RWPE1 (cell line): ENCODE results near the gene DDX27.
A peak's percentile ranks its signal among the peaks of the same experiment; 100 is the strongest.
"Not testable (repeated sequence)": the region's sequence is repeated elsewhere in the genome, so short reads cannot be mapped to it uniquely, and the experiment has no call there.

Experiments used
- CTCF ChIA-PET: fragments of 350-600 bp; sonication (Branson Sonifier 250); formaldehyde crosslinking; extraction: SDS; loops from one replicate; lab custom pipeline; 2021; lab: Yijun Ruan, JAX
- POLR2A ChIA-PET: fragments of 400-600 bp; formaldehyde crosslinking; extraction: SDS; loops from one replicate; lab custom pipeline; 2020; ENCODE audit warnings: antibody characterized with exemption; ENCODE audit not compliant: low non-redundant PET; lab: Yijun Ruan, JAX
- DNase-seq: peaks from one replicate; pipeline ENCODE4 v3.0.0; 2012; ENCODE audit warnings: low spot score
- H3K27ac ChIP-seq: fragments of 450-650 bp; 2 replicates; pipeline ENCODE4 v1.5.1; 2017
- CTCF ChIP-seq: fragments of 450-650 bp; conservative IDR thresholded peaks from 2 replicates; pipeline ENCODE4 v1.5.1; 2017; ENCODE audit warnings: low read depth, mild to moderate bottlenecking

DDX27 gene

DNA sequence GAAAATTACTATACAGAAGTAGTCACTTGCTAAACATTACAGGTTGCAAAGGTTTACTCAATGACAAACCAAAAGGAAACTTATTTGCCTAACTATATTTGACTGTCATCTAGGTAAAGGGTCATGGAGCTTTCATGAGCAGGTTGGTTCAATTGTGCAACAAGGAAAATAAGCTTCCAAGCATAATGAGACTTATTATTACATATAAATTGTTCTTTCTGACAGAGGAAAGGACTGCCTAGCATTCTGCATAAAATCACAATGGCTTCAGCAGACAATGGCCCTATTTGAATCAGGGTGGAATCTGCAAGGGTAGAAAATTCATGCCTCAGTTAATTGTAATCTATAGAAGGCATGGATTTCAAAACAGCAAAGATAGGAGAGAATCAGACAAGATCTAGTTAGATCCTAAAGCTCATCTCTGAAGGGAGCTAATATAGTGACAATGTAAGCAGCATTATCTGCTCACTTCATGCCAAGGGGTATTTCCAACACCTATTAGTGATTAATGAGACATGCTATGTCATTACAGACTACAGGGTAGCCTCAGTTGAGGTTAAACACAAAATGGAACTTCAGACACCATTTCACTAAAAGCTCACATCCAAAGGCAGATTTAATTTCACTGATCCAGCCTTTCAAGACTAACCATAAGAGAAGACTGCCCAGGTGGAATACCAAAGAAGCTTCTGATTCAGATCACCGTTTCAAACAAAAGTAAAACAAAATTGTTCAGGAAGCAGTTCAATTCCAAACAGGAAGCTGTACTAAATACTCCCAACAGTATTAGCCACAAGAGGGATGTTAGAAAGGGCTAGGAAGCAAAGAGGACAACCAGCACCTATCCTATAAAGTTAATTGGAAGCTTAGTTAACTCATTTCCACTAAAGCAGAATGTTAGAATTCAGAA lies 39.6 kb upstream of the DDX27 start:
- TF ChIP-seq CTCF = no peak
- DNase-seq = no peak
- POLR2A ChIA-PET = interaction anchor here (1.1 kb wide), 1 partner anchor 8 kb away, joined by 4 read pairs; no protein-coding TSS in a partner anchor
- CTCF ChIA-PET = interaction anchor here (0.6 to 1.3 kb wide), 7 partner anchors 10 to 47 kb away, joined by 3 to 8 read pairs (median 5); no protein-coding TSS in a partner anchor
- H3K27ac ChIP-seq = no peak overlapping the region

- no peak for DNase-seq
- ChIA-PET POLR2A (interaction anchor here (1.1 kb wide), 1 partner anchor 38 kb away, joined by 9 read pairs; the partner anchor contains the start of gene DDX27), CTCF (interaction anchor here (0.6 to 2.1 kb wide), 4 partner anchors 15 to 125 kb away, joined by 3 to 5 read pairs (median 4); no protein-coding TSS in a partner anchor)
- no peak for TF ChIP-seq CTCF
- no peak overlapping the region for H3K27ac ChIP-seq
Measured at GRCh38 chr20:49181265-49181877, 37.8 kb upstream of the DDX27 start.

DNA sequence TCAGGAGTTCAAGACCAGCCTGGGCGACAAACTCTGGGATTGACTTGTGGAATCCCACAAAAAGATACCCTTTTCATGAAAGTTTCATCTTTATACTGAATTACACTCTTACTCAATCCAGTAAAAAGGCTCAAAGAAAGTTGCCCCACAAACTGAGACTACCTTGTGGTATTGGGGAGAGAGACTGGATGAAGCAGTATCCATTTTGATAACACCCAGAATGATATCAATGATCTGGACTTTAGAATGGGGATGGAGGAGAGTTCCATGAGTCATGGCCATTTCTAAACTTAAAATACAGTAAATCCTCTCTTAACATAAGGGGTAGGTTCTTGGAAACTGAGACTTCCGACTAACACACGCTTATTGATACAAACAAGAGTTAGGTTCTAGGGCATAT lies 35.8 kb upstream of the DDX27 start:
- no peak for DNase-seq
- no peak overlapping the region for H3K27ac ChIP-seq
- CTCF ChIA-PET = interaction anchor here (1.1 to 2.1 kb wide), 2 partner anchors 27 to 34 kb away, joined by 5 to 10 read pairs; no protein-coding TSS in a partner anchor
- TF ChIP-seq CTCF = no peak
- POLR2A ChIA-PET = no interaction called here

- POLR2A ChIA-PET, DNase-seq: not testable (repeated sequence)
- 0 out of 2 replicates have a peak overlapping the region, but pooled peaks have one; percentile 1 for H3K27ac ChIP-seq
- CTCF ChIA-PET = interaction anchor here (0.6 to 0.9 kb wide), 3 partner anchors 34 to 149 kb away, joined by 3 to 4 read pairs (median 4); no protein-coding TSS in a partner anchor
Measured at GRCh38 chr20:49184084-49184501, 35.1 kb upstream of the DDX27 start.

- no peak for TF ChIP-seq CTCF
- POLR2A ChIA-PET = interaction anchor here (0.5 kb wide), 1 partner anchor 1474 kb away, joined by 3 read pairs; no protein-coding TSS in a partner anchor
- CTCF ChIA-PET = interaction anchor here (0.6 to 1.4 kb wide), 4 partner anchors 33 to 149 kb away, joined by 3 to 5 read pairs (median 4); no protein-coding TSS in a partner anchor
Measured at GRCh38 chr20:49184691-49185070, 34.5 kb upstream of the DDX27 start.

GRCh38 chr20:49185071-49185761 lies 34.0 kb upstream of the DDX27 start:
- H3K27ac ChIP-seq = no peak overlapping the region
- no peak for TF ChIP-seq CTCF
- no peak for DNase-seq
- POLR2A ChIA-PET = interaction anchor here (0.5 kb wide), 1 partner anchor 1473 kb away, joined by 3 read pairs; no protein-coding TSS in a partner anchor
- CTCF ChIA-PET = interaction anchor here (0.6 to 1.4 kb wide), 2 partner anchors 32 to 238 kb away, joined by 3 to 5 read pairs; no protein-coding TSS in a partner anchor

More at GRCh38 chr20:49184691-49185070, 34.5 kb upstream of the DDX27 start:
- no peak for DNase-seq
- no peak overlapping the region for H3K27ac ChIP-seq
